NAMALWA (cell line): ENCODE measurements around the gene PKM.
"Not testable (repeated sequence)": the region's sequence is repeated elsewhere in the genome, so short reads cannot be mapped to it uniquely, and the experiment has no call there.

Experiments used
- DNase-seq: peaks from one replicate; pipeline ENCODE4 v3.0.0-alpha.2; 2015; ENCODE audit warnings: low spot score

The PKM gene

GRCh38 chr15:72176159-72176558 lies 54.8 kb downstream of the PKM start:
- no peak for DNase-seq

- no peak for DNase-seq
These were observed 55.6 kb downstream of the PKM start for GRCh38 chr15:72175186-72176044.

GRCh38 chr15:72174551-72175165 lies 56.3 kb downstream of the PKM start:
- DNase-seq, result no peak

- DNase-seq, result no peak
These were observed 57.0 kb downstream of the PKM start for GRCh38 chr15:72173864-72174550.

- DNase-seq, result no peak
These were observed 57.6 kb downstream of the PKM start for GRCh38 chr15:72173401-72173800.

- DNase-seq, result no peak
These were observed 58.2 kb downstream of the PKM start for GRCh38 chr15:72172796-72173195.

- DNase-seq, result not testable (repeated sequence)
These were observed 59.0 kb downstream of the PKM start for GRCh38 chr15:72171978-72172377.

- no peak for DNase-seq
These were observed 60.3 kb downstream of the PKM start for GRCh38 chr15:72170691-72171090.

- no peak for DNase-seq
These were observed 60.9 kb downstream of the PKM start for GRCh38 chr15:72169921-72170611.

GRCh38 chr15:72169236-72169920 lies 61.6 kb downstream of the PKM start:
- DNase-seq, result no peak

- DNase-seq, result no peak
These were observed 62.2 kb downstream of the PKM start for GRCh38 chr15:72168808-72169190.

- DNase-seq, result no peak
These were observed 62.7 kb downstream of the PKM start for GRCh38 chr15:72168131-72168807.

- no peak for DNase-seq
These were observed 63.5 kb downstream of the PKM start for GRCh38 chr15:72167445-72167844.

GRCh38 chr15:72166716-72167417 lies 64.1 kb downstream of the PKM start:
- no peak for DNase-seq

- DNase-seq, result no peak
These were observed 67.3 kb downstream of the PKM start for GRCh38 chr15:72163719-72164118.

GRCh38 chr15:72162569-72162968 lies 68.4 kb downstream of the PKM start:
- no peak for DNase-seq

GRCh38 chr15:72161361-72162132 lies 69.4 kb downstream of the PKM start:
- DNase-seq, result no peak

- no peak for DNase-seq
These were observed 70.2 kb downstream of the PKM start for GRCh38 chr15:72160696-72161245.

- DNase-seq, result no peak
These were observed 74.1 kb downstream of the PKM start for GRCh38 chr15:72156928-72157327.
